ENCODE data around the gene TMEM91. TPM values are rescaled to one million over a fixed set of nuclear protein-coding genes. Genes with fewer than 3 reads are reported as not detected.
A peak's percentile ranks its signal among the peaks of the same experiment; 100 is the strongest.

Gene TMEM91
- total and polyA plus RNA-seq, 2 of the 13 experiments (the other 11 are each of a cell fraction or from before 2014, with no cell fraction given): 6.3 to 10.3 TPM

GRCh38 chr19:41397086-41398049, 21.0 kb downstream of the TMEM91 start, which contains the start of the genes BCKDHA and EXOSC5 (continued):
- TF ChIP-seq, protein P1, sequence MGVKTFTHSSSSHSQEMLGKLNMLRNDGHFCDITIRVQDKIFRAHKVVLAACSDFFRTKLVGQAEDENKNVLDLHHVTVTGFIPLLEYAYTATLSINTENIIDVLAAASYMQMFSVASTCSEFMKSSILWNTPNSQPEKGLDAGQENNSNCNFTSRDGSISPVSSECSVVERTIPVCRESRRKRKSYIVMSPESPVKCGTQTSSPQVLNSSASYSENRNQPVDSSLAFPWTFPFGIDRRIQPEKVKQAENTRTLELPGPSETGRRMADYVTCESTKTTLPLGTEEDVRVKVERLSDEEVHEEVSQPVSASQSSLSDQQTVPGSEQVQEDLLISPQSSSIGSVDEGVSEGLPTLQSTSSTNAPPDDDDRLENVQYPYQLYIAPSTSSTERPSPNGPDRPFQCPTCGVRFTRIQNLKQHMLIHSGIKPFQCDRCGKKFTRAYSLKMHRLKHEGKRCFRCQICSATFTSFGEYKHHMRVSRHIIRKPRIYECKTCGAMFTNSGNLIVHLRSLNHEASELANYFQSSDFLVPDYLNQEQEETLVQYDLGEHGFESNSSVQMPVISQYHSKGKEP (CRISPR knock-in tag; IDR thresholded peaks at IDR 0.05): no peak
- TF ChIP-seq ZKSCAN5 (CRISPR knock-in tag; IDR thresholded peaks at IDR 0.05) (no peak), PRMT3 (CRISPR knock-in tag; IDR thresholded peaks at IDR 0.05; ENCODE audit: borderline replicate concordance, low read depth) (no peak), KDM2A (CRISPR knock-in tag; IDR thresholded peaks at IDR 0.05; ENCODE audit: borderline replicate concordance, low read depth) (peak; percentile 61; the same call in 1 of the 2 replicates), HNRNPLL (IDR thresholded peaks at IDR 0.05; ENCODE audit: low read depth, low read length, poor library complexity, severe bottlenecking) (peak; percentile 72), SKI (IDR thresholded peaks at IDR 0.05; ENCODE audit: partially characterized antibody) (no peak), PHF20 (CRISPR knock-in tag; IDR thresholded peaks at IDR 0.05) (peak; percentile 79), MBNL3 (CRISPR knock-in tag; conservative IDR thresholded peaks at IDR 0.05) (no peak), ELK4 (CRISPR knock-in tag; IDR thresholded peaks at IDR 0.05; ENCODE audit: borderline replicate concordance) (no peak; the same call in 1 of the 2 replicates), ZNF816 (CRISPR knock-in tag; IDR thresholded peaks at IDR 0.05; ENCODE audit: borderline replicate concordance) (no peak), SMYD3 (CRISPR knock-in tag; IDR thresholded peaks at IDR 0.05) (no peak), ZNF639 (CRISPR knock-in tag; conservative IDR thresholded peaks at IDR 0.05) (peak; percentile 45; the same call in 1 of the 2 replicates), ZMAT3 (CRISPR knock-in tag; conservative IDR thresholded peaks at IDR 0.05) (peak; percentile 79; the same call in 1 of the 2 replicates), RFXAP (CRISPR knock-in tag; IDR thresholded peaks at IDR 0.05; ENCODE audit: borderline replicate concordance) (peak; percentile 63; the same call in 1 of the 2 replicates), FOXK2 (IDR thresholded peaks at IDR 0.05) (peak; percentile 99), ZNF430 (CRISPR knock-in tag; IDR thresholded peaks at IDR 0.05) (no peak)
- TF ChIP-seq, protein P2, sequence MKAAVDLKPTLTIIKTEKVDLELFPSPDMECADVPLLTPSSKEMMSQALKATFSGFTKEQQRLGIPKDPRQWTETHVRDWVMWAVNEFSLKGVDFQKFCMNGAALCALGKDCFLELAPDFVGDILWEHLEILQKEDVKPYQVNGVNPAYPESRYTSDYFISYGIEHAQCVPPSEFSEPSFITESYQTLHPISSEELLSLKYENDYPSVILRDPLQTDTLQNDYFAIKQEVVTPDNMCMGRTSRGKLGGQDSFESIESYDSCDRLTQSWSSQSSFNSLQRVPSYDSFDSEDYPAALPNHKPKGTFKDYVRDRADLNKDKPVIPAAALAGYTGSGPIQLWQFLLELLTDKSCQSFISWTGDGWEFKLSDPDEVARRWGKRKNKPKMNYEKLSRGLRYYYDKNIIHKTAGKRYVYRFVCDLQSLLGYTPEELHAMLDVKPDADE (CRISPR knock-in tag; IDR thresholded peaks at IDR 0.05): no peak
- TF ChIP-seq, protein P3, sequence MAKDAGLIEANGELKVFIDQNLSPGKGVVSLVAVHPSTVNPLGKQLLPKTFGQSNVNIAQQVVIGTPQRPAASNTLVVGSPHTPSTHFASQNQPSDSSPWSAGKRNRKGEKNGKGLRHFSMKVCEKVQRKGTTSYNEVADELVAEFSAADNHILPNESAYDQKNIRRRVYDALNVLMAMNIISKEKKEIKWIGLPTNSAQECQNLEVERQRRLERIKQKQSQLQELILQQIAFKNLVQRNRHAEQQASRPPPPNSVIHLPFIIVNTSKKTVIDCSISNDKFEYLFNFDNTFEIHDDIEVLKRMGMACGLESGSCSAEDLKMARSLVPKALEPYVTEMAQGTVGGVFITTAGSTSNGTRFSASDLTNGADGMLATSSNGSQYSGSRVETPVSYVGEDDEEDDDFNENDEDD (CRISPR knock-in tag; IDR thresholded peaks at IDR 0.05; ENCODE audit: borderline replicate concordance): peak; percentile 95
- TF ChIP-seq, protein P4, sequence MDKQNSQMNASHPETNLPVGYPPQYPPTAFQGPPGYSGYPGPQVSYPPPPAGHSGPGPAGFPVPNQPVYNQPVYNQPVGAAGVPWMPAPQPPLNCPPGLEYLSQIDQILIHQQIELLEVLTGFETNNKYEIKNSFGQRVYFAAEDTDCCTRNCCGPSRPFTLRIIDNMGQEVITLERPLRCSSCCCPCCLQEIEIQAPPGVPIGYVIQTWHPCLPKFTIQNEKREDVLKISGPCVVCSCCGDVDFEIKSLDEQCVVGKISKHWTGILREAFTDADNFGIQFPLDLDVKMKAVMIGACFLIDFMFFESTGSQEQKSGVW (CRISPR knock-in tag; IDR thresholded peaks at IDR 0.05; ENCODE audit: borderline replicate concordance): no peak

Measured in HepG2 (cell line).